GM10248 (cell line): Measurements from ENCODE around the gene ARHGEF37.

Experiments
- CTCF ChIA-PET: fragments of 300-600 bp; sonication (Branson Sonifier 250); formaldehyde crosslinking; extraction: SDS; loops from one replicate; lab custom pipeline; 2021; ENCODE audit warnings: antibody characterized with exemption; lab: Yijun Ruan, JAX
- POLR2A ChIA-PET: fragments of 350-650 bp; sonication (Branson Sonifier 250); formaldehyde crosslinking; extraction: SDS; loops from one replicate; lab custom pipeline; 2020; ENCODE audit warnings: antibody characterized with exemption; lab: Yijun Ruan, JAX
- DNase-seq: peaks from one replicate; pipeline ENCODE4 v3.0.0; 2012; ENCODE audit errors: extremely low spot score
- TF ChIP-seq, protein P1 (sequence below): IDR thresholded peaks from 2 replicates; pipeline ENCODE4 v1.5.1; 2012; ENCODE audit warnings: mild to moderate bottlenecking, low read depth; ENCODE audit errors: extremely low read depth, missing control alignments, control extremely low read depth

Gene ARHGEF37

DNA sequence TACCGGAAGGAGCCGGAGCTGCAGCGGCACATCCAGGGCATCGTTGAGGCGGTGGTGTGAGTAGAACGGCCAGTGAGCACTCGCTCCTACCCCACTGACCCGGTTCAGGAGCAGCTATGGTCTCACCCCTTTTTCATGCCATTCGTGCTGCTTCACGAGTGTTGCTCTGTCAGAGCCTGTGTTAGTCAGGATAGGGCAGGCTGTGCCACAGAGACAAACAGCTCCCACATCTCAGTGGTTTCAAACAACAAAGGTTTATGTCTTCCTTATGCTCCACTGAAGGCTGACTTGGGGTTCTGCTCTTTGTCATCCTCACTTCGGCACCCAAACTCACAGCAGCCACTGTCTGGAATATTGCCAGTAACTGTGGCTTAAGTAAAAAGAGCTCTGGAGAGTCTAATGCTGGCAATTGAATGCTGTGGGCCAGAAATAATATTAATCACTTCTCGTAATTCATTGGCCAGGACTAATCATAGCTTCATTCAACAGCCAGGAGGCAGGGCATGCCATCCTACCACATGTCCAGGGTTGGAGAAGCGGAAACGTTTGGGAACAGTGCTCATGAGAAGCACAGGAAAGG is 28.4 kb downstream of the ARHGEF37 start:
- ChIA-PET POLR2A (no interaction called here), CTCF (interaction anchor here (0.8 to 4.7 kb wide), 10 partner anchors 8 to 243 kb away, joined by 3 to 50 read pairs (median 4); no protein-coding TSS in a partner anchor)

DNA sequence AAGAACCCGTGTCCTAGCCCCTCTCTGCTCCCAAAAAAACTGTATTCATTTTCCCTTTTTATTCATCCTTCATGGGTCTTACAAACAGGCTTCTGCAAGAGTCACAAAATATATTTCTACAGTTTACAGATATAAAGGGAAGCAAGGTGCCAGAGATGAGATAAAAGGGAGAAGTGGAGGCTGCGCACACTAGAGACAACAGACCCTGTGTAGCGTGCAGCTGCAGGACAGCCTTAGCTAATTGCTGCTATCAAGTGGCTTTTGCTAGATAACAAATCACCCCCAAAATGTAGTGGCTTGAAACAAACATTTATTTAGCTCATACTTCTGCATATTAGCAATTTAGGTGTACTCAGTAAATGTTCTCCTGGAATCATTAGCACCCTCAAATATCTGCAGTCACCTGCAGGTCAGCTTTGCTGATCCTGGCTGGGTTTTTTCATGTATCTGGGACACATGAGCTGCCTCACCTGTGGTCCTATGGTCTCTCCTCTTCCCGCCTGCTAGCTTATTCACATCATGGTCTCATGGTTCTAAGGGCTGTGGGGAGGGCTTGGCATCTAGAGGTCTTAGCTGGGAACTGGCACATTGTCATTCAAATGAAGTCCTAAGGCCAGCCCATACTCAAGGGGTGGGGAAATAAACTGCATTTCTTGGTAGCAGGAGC is 29.4 kb downstream of the ARHGEF37 start:
- no peak for DNase-seq
- POLR2A ChIA-PET: no interaction called here
- TF ChIP-seq, protein P1, sequence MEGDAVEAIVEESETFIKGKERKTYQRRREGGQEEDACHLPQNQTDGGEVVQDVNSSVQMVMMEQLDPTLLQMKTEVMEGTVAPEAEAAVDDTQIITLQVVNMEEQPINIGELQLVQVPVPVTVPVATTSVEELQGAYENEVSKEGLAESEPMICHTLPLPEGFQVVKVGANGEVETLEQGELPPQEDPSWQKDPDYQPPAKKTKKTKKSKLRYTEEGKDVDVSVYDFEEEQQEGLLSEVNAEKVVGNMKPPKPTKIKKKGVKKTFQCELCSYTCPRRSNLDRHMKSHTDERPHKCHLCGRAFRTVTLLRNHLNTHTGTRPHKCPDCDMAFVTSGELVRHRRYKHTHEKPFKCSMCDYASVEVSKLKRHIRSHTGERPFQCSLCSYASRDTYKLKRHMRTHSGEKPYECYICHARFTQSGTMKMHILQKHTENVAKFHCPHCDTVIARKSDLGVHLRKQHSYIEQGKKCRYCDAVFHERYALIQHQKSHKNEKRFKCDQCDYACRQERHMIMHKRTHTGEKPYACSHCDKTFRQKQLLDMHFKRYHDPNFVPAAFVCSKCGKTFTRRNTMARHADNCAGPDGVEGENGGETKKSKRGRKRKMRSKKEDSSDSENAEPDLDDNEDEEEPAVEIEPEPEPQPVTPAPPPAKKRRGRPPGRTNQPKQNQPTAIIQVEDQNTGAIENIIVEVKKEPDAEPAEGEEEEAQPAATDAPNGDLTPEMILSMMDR: no peak
- CTCF ChIA-PET: interaction anchor here (0.6 to 4.7 kb wide), 15 partner anchors 9 to 382 kb away, joined by 3 to 50 read pairs (median 3); no protein-coding TSS in a partner anchor

More for the DNA sequence above, 28.4 kb downstream of the ARHGEF37 start:
- TF ChIP-seq, protein P1: no peak
- no peak for DNase-seq

DNA sequence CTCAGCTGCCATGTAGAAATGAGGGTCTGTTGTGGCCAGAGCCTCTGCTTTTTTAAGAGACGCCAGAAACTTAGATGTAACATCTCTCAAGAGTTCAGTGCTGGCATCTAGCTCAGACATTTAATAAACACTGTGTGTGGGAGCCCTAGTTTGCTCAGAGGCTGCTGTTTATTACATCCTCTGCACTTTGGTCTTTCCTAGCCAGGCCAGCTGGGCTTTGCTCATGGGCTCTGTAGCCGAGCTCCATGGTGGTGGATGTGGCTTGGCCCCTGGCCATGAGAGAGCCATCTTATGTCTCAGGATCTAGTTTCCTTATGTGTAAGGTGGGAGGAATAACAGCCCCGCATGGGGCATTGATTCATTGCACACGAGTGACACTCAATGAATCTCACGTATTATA is 30.0 kb downstream of the ARHGEF37 start:
- DNase-seq: no peak
- ChIA-PET POLR2A (no interaction called here), CTCF (interaction anchor here (0.6 to 4.7 kb wide), 11 partner anchors 9 to 381 kb away, joined by 3 to 50 read pairs (median 4); no protein-coding TSS in a partner anchor)
- TF ChIP-seq, protein P1: no peak

DNA sequence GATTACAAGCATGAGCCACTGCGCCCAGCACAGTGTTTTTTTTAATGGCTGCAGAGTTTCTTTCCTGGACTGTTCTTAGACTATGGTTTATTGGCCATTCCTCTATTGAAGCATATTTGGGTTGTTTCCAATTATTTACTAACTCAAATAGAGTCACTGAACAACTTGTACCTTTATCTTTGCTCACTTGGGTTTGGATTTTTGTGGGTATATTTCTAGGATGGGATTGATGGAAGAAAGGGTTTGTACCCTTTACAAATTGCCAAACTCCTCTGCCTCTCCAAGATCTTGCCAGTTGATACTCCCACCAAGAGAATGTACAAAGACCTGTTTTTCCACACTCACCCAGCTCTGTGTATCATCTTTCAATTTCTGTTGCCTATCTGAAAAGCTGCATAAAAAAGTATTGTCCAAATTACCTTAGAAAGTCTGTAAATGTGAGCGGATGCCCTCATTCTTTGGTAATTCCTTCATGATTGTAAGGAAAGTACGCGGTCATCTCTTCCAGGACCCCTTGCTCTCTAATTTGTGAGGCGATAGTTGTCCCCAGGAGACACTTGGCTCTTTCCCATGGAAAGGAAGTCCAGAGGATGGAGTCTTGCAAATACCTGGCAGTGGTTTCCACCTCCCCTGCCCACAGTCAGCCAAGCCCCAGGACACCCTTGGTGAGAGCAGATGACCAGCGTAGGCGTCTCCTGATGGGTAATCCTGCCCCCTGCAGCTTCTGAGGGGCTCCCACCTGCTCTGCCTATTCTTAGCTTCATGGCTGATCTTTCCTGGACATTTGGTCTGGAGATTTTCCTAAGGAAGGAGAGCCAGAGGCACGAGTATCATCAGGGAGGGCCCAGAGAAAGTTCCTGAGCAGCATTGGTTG is 33.0 kb downstream of the ARHGEF37 start:
- POLR2A ChIA-PET: no interaction called here
- CTCF ChIA-PET: interaction anchor here (1.5 kb wide), 1 partner anchor 10 kb away, joined by 3 read pairs; no protein-coding TSS in a partner anchor

DNA sequence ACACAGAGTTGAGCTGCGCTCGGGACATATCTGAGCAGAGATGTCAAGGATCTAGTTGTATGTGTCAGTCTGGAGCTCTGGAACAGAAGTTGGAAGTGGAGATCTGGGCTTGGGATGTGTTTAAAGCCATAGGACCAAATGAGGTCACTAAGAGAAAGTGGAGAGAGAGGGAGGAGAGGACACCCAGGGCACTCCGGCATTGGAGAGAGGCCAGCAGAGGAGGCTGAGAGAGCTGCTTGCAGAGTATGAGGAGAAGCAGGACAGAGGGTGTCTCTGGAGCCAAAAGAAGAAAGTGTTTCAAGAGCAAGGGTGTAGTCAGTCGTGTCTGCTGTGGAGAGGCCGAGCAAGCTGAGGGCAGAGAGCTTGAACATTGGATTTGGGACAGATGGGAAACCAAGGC is 34.7 kb downstream of the ARHGEF37 start:
- ChIA-PET POLR2A (no interaction called here), CTCF (interaction anchor here (1.0 to 4.9 kb wide), 12 partner anchors 10 to 578 kb away, joined by 3 to 38 read pairs (median 6); partner anchors contain the start of gene CSNK1A1)
- no peak for DNase-seq
- TF ChIP-seq, protein P1: no peak

More for the DNA sequence above, 33.0 kb downstream of the ARHGEF37 start:
- TF ChIP-seq, protein P1: no peak
- no peak for DNase-seq

DNA sequence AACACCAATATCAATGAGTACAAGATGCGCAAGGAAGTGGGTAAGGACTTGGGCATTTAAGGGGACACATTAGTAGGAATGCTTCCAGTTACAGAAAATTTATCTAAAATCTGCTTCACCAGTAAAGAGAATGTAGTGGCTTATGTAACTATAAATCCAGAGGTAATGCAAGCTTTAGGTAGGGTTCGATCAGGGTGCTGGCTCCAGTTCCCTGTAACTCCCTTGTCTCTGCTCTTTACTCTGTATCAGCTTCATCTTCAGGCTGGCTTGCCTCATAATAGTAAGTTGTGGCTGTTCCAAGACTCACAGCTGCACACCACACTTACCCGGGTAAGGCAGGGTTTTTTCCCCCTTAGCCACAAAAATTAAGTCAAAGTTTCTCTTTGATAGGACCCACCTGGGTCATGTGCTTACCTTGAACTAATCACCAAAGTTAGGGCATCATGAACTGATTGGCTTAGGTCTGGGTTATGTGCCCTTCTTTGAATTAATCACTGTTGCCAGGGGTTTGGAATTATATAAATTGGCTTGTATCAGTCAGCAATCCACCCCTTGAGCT is 35.5 kb downstream of the ARHGEF37 start:
- DNase-seq: peak; percentile 54
- TF ChIP-seq, protein P1: no peak
- CTCF ChIA-PET: interaction anchor here (0.8 to 6.3 kb wide), 19 partner anchors 7 to 577 kb away, joined by 3 to 50 read pairs (median 6); partner anchors contain the start of gene CSNK1A1
- POLR2A ChIA-PET: no interaction called here
